Neural cell (in vitro differentiated cells): ENCODE results near the gene MED27. TPM values are rescaled to one million over a fixed set of nuclear protein-coding genes. Genes with fewer than 3 reads are reported as not detected.

Experiments
- H2AFZ ChIP-seq: fragments of 200-600, 300-800 bp; sonication (generic), shearing (Covaris generic); 2 replicates; pipeline ENCODE4 v1.6.0; 2014; ENCODE audit warnings: low read depth, mild to moderate bottlenecking, antibody characterized with exemption, low read length, moderate library complexity
- H3F3A ChIP-seq: fragments of 200-600 bp; shearing (Covaris generic); 2 replicates; pipeline ENCODE4 v1.6.1; 2016; ENCODE audit warnings: mild to moderate bottlenecking, moderate library complexity, mixed read lengths, antibody characterized with exemption, low read length; ENCODE audit not compliant: insufficient read depth, poor library complexity, severe bottlenecking
- H3K27ac ChIP-seq: fragments of 200-600, 300-800 bp; sonication (generic), shearing (Covaris generic); 2 replicates; pipeline ENCODE4 v1.5.1; 2014; ENCODE audit warnings: mild to moderate bottlenecking, low read length, moderate library complexity
- H3K27me3 ChIP-seq: fragments of 300-800, 200-600 bp; sonication (generic), shearing (Covaris generic); 2 replicates; pipeline ENCODE4 v1.6.0; 2014; ENCODE audit warnings: mild to moderate bottlenecking, low read depth, low read length, moderate library complexity; ENCODE audit not compliant: insufficient read depth
- H3K36me3 ChIP-seq: fragments of 300-800, 200-600 bp; sonication (generic), shearing (Covaris generic); 2 replicates; pipeline ENCODE4 v1.5.1; 2014; ENCODE audit warnings: mild to moderate bottlenecking, antibody characterized with exemption, low read length, moderate library complexity; ENCODE audit not compliant: insufficient read depth
- H3K4me2 ChIP-seq: fragments of 300-800, 200-600 bp; sonication (generic), shearing (Covaris generic); 2 replicates; pipeline ENCODE4 v1.6.0; 2014; ENCODE audit warnings: mild to moderate bottlenecking, low read length
- H3K4me3 ChIP-seq: fragments of 300-800, 200-600 bp; sonication (generic), shearing (Covaris generic); 2 replicates; pipeline ENCODE4 v1.5.1; 2014; ENCODE audit warnings: mild to moderate bottlenecking, low read length, moderate library complexity
- H3K79me2 ChIP-seq: fragments of 200-600 bp; shearing (Covaris generic); replicated peaks from 2 replicates; pipeline ENCODE4 v1.6.0; 2014; ENCODE audit warnings: mild to moderate bottlenecking, low read length, moderate library complexity; ENCODE audit not compliant: insufficient read depth
- H3K9ac ChIP-seq: fragments of 300-800, 200-600 bp; sonication (generic), shearing (Covaris generic); 2 replicates; pipeline ENCODE4 v1.6.1; 2016; ENCODE audit warnings: mild to moderate bottlenecking, low read length, mixed read lengths
- H3K9me2 ChIP-seq: fragments of 200-600 bp; shearing (Covaris generic); 2 replicates; pipeline ENCODE4 v1.6.1; 2016; ENCODE audit warnings: mild to moderate bottlenecking, low read length, mixed read lengths; ENCODE audit not compliant: insufficient read depth
- H3K9me3 ChIP-seq: fragments of 200-600, 300-800 bp; sonication (generic), shearing (Covaris generic); 2 replicates; pipeline ENCODE4 v1.6.1; 2016; ENCODE audit warnings: mild to moderate bottlenecking, mixed run types, low read length, moderate library complexity, mixed read lengths
- H4K20me1 ChIP-seq: fragments of 200-600 bp; shearing (Covaris generic); 2 replicates; pipeline ENCODE4 v1.6.1; 2016; ENCODE audit warnings: mild to moderate bottlenecking, mixed run types; ENCODE audit not compliant: insufficient read depth
- EP300 ChIP-seq: fragments of 450-650 bp; conservative IDR thresholded peaks from 2 replicates; pipeline ENCODE4 v1.6.1; 2014; ENCODE audit warnings: antibody characterized with exemption, mild to moderate bottlenecking, moderate library complexity; ENCODE audit not compliant: poor library complexity, severe bottlenecking
- EZH2 ChIP-seq: fragments of 200-600, 300-800 bp; shearing (Covaris generic), sonication (generic); IDR thresholded peaks from 2 replicates; pipeline ENCODE4 v1.6.1; 2014; ENCODE audit warnings: antibody characterized with exemption, low read length, borderline replicate concordance, mild to moderate bottlenecking; ENCODE audit not compliant: insufficient read depth, poor library complexity, severe bottlenecking
- MXI1 ChIP-seq: fragments of 450-650 bp; conservative IDR thresholded peaks from 2 replicates; pipeline ENCODE4 v1.6.1; 2014; ENCODE audit warnings: antibody characterized with exemption, mild to moderate bottlenecking; ENCODE audit not compliant: poor library complexity, severe bottlenecking
- POLR2AphosphoS5 ChIP-seq: IDR thresholded peaks from 2 replicates; pipeline ENCODE4 v1.6.1; 2012
- RAD21 ChIP-seq: fragments of 450-650 bp; conservative IDR thresholded peaks from 2 replicates; pipeline ENCODE4 v1.6.1; 2014; ENCODE audit warnings: antibody characterized with exemption, mild to moderate bottlenecking, moderate library complexity
- SMC3 ChIP-seq: fragments of 450-650 bp; conservative IDR thresholded peaks from 2 replicates; pipeline ENCODE4 v1.6.1; 2014; ENCODE audit warnings: antibody characterized with exemption, mild to moderate bottlenecking, moderate library complexity; ENCODE audit not compliant: poor library complexity
- TAF1 ChIP-seq: IDR thresholded peaks from 2 replicates; pipeline ENCODE4 v1.6.1; 2012; ENCODE audit warnings: low read depth
- polyA minus RNA-seq: library from RNA; depleted of rRNA, polyadenylated mRNA; stranded (reverse); fragments of >200 nt; gene quantifications from 2 replicates; pipeline ENCODE4 v1.2.3, GENCODE V29; 2014
- polyA plus RNA-seq: library from polyadenylated mRNA; depleted of rRNA; stranded (reverse); fragments of >200 nt; gene quantifications from 2 replicates; pipeline ENCODE4 v1.2.3, GENCODE V29; 2014
- TF ChIP-seq, protein P1 (sequence below): IDR thresholded peaks from 2 replicates; pipeline ENCODE4 v1.6.1; 2012; ENCODE audit warnings: borderline replicate concordance
- TF ChIP-seq, protein P2 (sequence below): fragments of 450-650 bp; IDR thresholded peaks from 2 replicates; pipeline ENCODE4 v1.5.1; 2014; ENCODE audit warnings: antibody characterized with exemption, mild to moderate bottlenecking, moderate library complexity; ENCODE audit not compliant: poor library complexity, severe bottlenecking

Gene MED27, protein sequence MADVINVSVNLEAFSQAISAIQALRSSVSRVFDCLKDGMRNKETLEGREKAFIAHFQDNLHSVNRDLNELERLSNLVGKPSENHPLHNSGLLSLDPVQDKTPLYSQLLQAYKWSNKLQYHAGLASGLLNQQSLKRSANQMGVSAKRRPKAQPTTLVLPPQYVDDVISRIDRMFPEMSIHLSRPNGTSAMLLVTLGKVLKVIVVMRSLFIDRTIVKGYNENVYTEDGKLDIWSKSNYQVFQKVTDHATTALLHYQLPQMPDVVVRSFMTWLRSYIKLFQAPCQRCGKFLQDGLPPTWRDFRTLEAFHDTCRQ
- 6.9 and 7.5 TPM in 2 replicates for polyA plus RNA-seq
- 15.3 and 21.6 TPM in 2 replicates for polyA minus RNA-seq

DNA sequence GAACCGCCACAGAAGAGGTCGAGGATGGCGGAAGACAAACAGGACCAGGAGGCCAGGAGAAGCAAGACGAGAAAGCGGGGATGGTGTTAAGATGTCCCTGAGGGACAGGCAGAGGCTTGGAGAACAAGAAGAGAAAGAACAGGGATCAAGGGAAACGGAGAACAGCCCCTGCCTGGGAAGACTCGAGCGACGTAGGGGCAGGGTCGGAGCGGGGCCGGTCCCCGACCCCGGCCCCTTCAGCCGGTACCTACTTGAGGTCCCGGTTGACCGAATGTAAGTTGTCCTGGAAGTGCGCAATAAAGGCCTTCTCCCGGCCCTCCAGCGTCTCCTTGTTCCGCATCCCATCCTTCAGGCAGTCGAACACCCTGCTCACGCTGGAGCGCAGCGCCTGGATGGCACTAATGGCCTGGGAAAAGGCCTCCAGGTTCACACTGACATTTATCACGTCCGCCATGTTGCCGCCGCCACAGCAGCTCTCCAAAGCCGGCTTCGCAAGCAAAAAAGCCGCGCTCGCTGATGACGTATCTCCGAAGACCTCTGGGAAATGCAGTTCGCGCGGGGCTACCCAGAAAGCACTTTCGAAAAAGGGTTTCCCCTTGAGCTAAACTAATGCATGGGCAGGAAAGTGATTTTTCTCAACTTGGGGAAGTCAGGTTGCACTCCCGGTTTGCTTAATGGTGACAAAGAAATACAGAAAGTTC is at the start of gene MED27:
TSS of gene MED27 (minus strand) at position 477 of the 701 bp plus-strand sequence. CDS start at position 454, 23 bp downstream.
- H4K20me1 ChIP-seq = no peaks in the 10 kb centered on the region
- peak within 1 kb of the TSS; percentile 89 for H2AFZ ChIP-seq
- no peaks in the 10 kb centered on the region for H3K9me2 ChIP-seq
- H3K79me2 ChIP-seq = peaks cover 29% of the 10 kb centered on the region
- peak within 1 kb of the TSS; percentile 81 for H3K9ac ChIP-seq
- TF ChIP-seq EP300 = peak; percentile 40
- peak; percentile 64 for TF ChIP-seq SMC3
- TF ChIP-seq MXI1 = peak; percentile 87
- TF ChIP-seq, protein P1, sequence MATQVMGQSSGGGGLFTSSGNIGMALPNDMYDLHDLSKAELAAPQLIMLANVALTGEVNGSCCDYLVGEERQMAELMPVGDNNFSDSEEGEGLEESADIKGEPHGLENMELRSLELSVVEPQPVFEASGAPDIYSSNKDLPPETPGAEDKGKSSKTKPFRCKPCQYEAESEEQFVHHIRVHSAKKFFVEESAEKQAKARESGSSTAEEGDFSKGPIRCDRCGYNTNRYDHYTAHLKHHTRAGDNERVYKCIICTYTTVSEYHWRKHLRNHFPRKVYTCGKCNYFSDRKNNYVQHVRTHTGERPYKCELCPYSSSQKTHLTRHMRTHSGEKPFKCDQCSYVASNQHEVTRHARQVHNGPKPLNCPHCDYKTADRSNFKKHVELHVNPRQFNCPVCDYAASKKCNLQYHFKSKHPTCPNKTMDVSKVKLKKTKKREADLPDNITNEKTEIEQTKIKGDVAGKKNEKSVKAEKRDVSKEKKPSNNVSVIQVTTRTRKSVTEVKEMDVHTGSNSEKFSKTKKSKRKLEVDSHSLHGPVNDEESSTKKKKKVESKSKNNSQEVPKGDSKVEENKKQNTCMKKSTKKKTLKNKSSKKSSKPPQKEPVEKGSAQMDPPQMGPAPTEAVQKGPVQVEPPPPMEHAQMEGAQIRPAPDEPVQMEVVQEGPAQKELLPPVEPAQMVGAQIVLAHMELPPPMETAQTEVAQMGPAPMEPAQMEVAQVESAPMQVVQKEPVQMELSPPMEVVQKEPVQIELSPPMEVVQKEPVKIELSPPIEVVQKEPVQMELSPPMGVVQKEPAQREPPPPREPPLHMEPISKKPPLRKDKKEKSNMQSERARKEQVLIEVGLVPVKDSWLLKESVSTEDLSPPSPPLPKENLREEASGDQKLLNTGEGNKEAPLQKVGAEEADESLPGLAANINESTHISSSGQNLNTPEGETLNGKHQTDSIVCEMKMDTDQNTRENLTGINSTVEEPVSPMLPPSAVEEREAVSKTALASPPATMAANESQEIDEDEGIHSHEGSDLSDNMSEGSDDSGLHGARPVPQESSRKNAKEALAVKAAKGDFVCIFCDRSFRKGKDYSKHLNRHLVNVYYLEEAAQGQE = no peak
- TF ChIP-seq RAD21 = no peak
- peak; percentile 24 for TF ChIP-seq TAF1
- TF ChIP-seq POLR2AphosphoS5 = peak; percentile 84
- TF ChIP-seq EZH2 = no peak
- TF ChIP-seq, protein P2, sequence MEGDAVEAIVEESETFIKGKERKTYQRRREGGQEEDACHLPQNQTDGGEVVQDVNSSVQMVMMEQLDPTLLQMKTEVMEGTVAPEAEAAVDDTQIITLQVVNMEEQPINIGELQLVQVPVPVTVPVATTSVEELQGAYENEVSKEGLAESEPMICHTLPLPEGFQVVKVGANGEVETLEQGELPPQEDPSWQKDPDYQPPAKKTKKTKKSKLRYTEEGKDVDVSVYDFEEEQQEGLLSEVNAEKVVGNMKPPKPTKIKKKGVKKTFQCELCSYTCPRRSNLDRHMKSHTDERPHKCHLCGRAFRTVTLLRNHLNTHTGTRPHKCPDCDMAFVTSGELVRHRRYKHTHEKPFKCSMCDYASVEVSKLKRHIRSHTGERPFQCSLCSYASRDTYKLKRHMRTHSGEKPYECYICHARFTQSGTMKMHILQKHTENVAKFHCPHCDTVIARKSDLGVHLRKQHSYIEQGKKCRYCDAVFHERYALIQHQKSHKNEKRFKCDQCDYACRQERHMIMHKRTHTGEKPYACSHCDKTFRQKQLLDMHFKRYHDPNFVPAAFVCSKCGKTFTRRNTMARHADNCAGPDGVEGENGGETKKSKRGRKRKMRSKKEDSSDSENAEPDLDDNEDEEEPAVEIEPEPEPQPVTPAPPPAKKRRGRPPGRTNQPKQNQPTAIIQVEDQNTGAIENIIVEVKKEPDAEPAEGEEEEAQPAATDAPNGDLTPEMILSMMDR = no peak
- H3K36me3 ChIP-seq = no peaks in the 10 kb centered on the region
- H3K27ac ChIP-seq = peak within 1 kb of the TSS; percentile 68
- H3K27me3 ChIP-seq = no peaks in the 10 kb centered on the region
- H3K9me3 ChIP-seq = no peaks in the 10 kb centered on the region
- peak within 1 kb of the TSS; percentile 95 for H3K4me2 ChIP-seq
- no peaks in the 10 kb centered on the region for H3F3A ChIP-seq
- peak within 1 kb of the TSS; percentile 97 for H3K4me3 ChIP-seq

DNA sequence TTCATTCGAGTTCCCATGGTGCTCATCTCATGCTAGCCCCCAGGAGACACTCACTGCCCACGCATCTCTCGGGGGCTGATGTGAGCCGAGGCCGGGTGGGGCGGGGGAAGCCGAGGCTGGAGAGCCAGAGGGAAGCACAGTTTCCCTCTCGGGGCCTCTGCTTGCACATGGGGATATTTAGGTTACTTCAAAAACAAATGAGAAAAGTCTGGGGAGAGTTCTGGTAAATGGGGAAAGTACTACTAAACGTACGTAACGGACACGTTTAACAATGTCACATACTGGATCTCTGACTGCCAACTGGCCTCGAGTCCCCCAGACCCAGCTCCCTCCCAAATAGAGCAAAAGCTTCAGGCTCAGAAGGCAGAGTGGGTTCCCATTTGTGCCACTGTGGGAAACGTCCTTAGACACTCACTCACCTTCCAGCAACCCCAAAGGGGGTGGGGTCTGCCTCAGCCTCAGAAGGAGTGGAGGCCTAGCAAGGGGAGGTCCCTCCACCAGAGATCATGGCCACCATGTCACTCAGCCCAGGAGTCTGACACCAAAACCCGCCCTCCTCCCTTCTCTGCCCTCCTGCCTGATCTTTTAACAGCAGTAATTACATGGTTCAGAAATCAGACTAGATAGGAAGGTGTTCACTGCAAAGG is 48.3 kb upstream of the MED27 start:
- Histone ChIP-seq H3K9me2 (no peaks in the 10 kb centered on the region), H2AFZ (no peak overlapping the region), H3K27ac (no peak overlapping the region), H3K4me2 (no peak overlapping the region), H3K4me3 (no peak overlapping the region), H3K79me2 (no peaks in the 10 kb centered on the region), H3K36me3 (no peaks in the 10 kb centered on the region), H3K9ac (no peak overlapping the region), H3F3A (no peaks in the 10 kb centered on the region), H3K27me3 (no peaks in the 10 kb centered on the region), H3K9me3 (no peaks in the 10 kb centered on the region), H4K20me1 (no peaks in the 10 kb centered on the region)
- TF ChIP-seq, protein P1 = no peak
- TF ChIP-seq RAD21 = no peak
- TF ChIP-seq EZH2 = no peak
- TF ChIP-seq MXI1 = no peak
- TF ChIP-seq SMC3 = no peak
- TF ChIP-seq, protein P2 = no peak
- TF ChIP-seq TAF1 = no peak
- no peak for TF ChIP-seq POLR2AphosphoS5
